AG09309 (cell line): ENCODE data around the gene FDX1.

ENCODE experiments used
- DNase-seq: peaks from one replicate; pipeline ENCODE4 v3.0.0-alpha.2; 2010; ENCODE audit warnings: low read depth
- H3K4me3 ChIP-seq: 2 replicates; pipeline ENCODE4 v1.5.1; 2011; ENCODE audit warnings: mild to moderate bottlenecking, low read depth, low read length, moderate library complexity; ENCODE audit not compliant: control insufficient read depth
- TF ChIP-seq, protein P1 (sequence below): IDR thresholded peaks from 2 replicates; pipeline ENCODE4 v1.5.1; 2011; ENCODE audit warnings: mild to moderate bottlenecking, low read depth, low read length, inconsistent platforms; ENCODE audit not compliant: insufficient read depth, control insufficient read depth; ENCODE audit errors: missing control alignments

The FDX1 gene

DNA sequence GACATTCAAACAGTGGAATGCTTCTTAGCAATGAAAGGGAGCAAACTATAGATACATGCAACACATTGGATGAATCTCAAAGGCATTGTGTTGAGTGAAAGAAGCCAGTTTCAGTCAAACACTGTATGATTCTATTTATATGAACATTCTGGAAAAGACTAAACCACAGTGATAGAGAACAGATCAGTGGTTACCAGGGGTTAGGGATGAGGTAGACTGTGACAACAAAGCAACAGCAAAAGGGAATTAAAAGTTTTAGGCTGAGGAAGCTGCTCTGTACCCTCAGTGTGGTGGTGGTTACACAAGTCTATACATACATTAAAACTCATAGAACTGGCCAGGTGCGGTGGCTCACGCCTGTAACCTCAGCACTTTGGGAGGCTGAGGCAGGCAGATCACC lies 23.0 kb downstream of the FDX1 start:
- H3K4me3 ChIP-seq = no peak overlapping the region
- no peak for DNase-seq
- TF ChIP-seq, protein P1, sequence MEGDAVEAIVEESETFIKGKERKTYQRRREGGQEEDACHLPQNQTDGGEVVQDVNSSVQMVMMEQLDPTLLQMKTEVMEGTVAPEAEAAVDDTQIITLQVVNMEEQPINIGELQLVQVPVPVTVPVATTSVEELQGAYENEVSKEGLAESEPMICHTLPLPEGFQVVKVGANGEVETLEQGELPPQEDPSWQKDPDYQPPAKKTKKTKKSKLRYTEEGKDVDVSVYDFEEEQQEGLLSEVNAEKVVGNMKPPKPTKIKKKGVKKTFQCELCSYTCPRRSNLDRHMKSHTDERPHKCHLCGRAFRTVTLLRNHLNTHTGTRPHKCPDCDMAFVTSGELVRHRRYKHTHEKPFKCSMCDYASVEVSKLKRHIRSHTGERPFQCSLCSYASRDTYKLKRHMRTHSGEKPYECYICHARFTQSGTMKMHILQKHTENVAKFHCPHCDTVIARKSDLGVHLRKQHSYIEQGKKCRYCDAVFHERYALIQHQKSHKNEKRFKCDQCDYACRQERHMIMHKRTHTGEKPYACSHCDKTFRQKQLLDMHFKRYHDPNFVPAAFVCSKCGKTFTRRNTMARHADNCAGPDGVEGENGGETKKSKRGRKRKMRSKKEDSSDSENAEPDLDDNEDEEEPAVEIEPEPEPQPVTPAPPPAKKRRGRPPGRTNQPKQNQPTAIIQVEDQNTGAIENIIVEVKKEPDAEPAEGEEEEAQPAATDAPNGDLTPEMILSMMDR = no peak

DNA sequence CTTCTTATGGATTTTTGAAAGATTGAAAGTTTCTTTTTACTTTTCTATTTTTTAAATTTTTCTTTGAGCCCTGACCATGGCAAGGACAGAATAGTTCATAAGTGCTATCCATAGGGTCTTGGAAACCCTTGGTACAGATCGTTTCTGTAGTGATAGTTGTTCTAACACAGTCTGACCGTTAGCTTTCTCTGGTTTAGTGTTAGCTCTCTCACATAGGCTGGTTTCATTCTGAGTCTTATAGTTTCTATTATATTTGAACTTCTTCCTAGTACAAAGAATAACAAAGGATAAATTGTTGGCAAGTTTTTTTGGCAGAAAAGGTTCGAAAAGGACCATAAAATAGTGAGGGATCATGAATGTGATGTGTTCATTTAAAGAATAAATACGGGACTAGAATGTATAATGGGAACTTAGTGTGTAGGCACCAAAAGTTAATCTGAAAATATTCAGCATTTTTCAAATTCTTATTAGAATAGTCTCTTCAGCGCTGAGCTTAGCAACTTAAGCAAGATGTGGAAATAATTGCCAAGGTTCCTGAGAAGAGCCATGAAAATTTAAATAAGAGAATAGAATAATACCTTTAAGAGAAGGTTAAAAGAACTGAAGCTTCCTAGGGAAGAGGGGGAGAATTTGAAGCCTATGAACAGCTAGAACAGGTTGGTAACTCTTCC lies 24.1 kb downstream of the FDX1 start:
- DNase-seq = no peak
- TF ChIP-seq, protein P1 = no peak

DNA sequence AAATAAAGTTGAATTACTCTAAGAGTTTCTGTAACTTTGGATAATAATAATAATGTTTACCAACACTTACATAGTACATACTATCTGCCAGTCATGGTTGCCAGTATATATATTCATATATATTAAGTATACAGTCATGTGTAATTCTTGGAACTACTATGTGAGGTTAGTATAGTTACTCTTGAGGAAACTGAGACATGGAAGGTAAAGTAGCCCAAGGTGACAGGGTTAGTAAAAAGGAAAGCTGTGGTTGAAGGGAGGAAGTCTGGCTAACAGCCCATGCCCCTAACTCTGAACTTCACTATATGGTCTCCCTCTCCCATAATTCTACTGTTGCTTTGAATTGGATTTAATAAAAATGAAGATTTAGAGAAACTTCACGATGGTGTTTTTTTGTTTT lies 24.9 kb downstream of the FDX1 start:
- TF ChIP-seq, protein P1 = no peak
- no peak overlapping the region for H3K4me3 ChIP-seq
- no peak for DNase-seq

More for the DNA sequence above, 24.1 kb downstream of the FDX1 start:
- no peak overlapping the region for H3K4me3 ChIP-seq

DNA sequence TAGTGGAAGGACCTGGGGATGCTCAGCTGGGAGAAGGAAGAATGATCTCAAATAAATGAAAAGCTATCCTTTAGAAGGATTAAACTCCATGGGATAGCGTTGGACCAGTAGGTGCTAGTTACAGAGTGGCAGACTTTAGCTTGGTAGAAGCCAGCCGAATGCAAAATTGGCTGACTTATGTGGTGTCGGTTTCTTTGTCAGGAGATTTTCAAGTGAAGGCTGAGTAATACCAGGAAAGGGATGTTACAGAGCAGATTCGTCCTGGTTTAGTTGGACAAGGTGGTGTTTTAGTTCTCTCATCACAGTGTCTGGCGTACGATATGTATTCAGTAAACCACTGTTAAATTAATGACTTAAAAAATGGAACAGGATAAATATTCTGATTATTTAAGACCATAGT lies 26.0 kb downstream of the FDX1 start:
- TF ChIP-seq, protein P1 = no peak
- no peak overlapping the region for H3K4me3 ChIP-seq
- no peak for DNase-seq

DNA sequence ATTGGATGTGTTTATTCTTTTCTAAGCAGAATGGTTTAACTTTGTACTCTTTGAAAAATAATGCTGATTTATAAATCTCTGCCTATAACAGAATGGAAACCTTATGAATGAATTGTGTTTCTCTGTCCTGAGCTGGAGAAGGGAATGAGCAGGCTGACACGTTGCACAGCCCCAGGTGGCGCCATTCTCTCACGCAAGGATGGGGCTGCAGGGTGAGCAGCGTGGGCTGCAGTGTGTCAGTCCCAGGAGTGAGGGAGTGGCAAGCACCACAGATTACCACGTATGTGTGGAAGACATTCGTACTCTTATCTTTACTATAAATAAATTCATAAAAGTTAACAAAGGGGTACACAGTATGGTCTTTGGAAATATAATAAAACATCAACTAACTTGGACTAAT lies 33.4 kb downstream of the FDX1 start:
- no peak for DNase-seq
- TF ChIP-seq, protein P1 = peak; percentile 73
- H3K4me3 ChIP-seq = no peak overlapping the region

DNA sequence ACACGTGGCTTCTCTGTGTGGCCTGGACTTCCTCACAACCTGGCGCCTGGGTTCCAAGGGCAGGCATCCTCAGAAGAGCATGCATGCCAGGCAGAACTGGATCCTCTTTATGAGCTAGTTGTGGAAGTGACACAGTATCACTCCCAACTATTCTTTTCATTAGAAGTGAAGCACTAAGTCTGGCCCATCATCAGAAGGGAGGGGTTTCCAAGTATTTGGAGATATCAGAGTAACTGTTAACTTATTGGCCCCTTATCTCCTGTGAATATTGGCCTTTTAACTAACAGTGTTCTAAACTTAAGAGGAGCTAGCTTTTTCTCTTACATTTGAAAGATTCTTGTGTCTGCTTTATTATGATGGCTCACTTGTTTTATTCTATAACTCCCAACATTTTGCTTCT lies 35.5 kb downstream of the FDX1 start:
- H3K4me3 ChIP-seq = no peak overlapping the region
- DNase-seq = no peak
- TF ChIP-seq, protein P1 = no peak
